Measurements from ENCODE around the gene ASB16.

ASB16 gene

DNA sequence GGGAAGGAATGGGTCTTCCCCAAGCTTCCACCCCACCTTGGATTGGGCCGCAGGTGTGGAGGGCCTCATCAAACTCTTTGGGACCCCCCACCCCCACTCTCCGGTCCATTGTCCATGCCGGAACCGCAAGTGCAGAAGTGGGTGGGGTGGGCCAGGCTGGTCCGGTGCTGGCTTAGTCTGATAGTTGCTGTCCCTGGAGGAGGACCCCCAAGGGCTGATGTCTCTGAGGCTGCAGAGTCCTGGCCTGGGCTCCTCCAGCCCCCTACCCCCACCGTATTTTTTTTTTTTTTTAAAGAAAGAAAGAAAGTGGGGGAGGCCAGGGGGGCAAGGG is 36.3 kb downstream of the ASB16 start:
- no peak overlapping the region for H3K4me3 ChIP-seq (ENCODE audit: low read depth, low read length)

DNA sequence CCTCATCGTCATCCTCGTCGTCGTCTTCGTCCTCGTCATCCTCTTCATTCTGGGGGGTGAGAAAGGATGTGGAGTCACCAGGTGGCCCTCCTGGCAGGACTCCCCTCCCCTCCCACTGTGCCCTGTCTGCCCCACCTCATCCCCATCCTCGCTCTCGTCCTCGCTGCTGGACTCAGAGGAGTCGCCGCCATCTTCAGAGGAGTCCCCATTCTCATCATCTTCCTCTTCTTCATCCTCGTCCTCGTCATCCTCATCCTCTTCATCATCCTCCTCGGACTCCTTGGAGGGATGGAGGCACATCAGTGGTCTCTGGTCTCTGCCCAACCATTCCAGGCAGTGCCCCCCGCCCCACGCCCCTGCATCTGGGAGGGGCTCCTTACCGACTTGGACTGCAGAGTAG is 36.8 kb downstream of the ASB16 start:
- no peak overlapping the region for H3K4me3 ChIP-seq (ENCODE audit: low read depth, low read length)

DNA sequence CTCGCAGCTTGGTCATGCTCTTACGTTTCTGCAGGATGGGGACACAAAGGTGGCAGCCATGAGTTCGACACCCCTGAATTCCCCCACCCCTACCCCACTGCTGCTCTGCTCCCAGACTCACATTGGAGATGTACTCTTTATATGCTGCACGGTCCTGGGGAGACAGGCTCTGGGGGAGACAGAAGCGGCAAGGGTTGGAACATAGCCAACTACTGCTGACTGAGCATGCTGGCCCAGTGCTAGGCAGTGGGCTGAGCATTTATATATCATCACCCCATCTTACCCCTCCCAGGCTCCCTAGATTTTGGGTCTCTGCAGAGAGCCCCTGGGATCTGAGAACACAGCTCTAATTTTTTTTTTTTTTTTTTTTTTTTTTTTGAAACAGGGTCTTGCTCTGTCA is 37.2 kb downstream of the ASB16 start:
- H3K4me3 ChIP-seq (ENCODE audit: low read depth, low read length), result no peak overlapping the region

DNA sequence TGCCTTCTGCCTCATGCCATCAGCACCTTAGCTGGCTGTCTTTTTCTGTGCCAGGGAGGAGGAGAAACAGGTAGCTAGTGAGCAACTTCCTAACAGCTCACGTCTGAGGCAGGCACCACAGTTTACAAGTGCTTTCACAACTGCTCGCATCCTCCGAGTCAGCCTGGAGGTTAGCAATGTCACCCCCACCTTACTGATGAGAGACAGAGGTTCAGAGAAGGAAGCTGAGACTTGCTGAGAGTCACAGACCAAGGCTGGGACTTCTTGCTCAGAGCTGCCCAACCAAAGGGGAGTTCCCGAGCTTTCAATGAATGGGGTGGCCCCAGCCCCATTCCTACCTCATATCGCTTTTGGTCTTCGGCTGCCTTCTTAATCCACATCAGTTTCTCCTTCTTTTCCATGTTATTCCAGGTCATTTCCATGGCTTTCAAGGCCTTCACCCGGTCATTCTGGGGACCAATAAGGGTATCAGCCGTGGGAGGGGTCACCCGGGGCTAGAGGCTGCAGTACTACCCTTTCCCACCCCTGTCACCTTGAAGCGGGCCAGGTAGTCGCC is 39.4 kb downstream of the ASB16 start:
- no peak overlapping the region for H3K4me3 ChIP-seq (ENCODE audit: low read depth, low read length)

DNA sequence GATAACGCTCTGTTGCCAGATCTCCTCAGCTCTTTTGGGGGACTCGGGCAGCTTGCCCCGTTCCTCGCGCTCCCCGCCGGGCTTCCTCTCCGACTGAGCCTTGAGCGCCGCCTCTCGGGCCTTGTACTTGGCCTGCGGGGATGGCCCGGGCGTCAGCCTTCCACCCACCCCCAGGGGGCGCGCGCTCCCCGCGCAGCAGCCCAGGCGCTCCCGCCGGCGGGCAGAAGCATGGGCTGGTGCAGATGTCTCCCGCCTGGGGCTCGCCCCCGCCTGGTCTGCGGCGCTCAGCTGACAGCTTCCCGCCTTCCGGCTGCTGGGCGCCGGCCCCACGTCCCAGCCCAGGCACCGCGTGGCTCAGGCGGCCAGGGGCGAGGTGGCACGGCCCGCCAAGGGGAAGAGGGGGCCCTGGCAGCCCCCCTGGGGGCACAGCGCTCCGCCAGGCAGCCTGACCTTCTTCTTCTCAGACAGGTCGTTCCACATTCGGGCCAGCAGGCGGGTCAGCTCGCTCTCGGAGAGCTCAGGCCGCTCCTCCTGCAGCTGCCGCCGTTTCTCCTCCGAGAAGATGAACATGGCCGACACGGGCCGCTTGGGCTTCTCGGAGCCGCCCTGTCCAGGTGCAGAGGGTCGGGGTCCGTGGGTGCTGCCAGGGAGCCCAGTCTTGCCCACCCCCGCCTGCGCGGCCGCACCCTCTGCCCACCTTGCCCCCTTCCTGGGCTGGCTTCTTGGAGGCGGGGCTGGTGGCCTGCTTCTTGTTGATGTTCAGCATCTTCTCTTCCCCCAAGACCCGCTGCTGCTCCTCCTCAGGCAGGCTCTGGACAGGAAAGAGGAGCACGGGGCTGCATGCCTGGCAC is 40.1 kb downstream of the ASB16 start:
- no peak overlapping the region for H3K4me3 ChIP-seq (ENCODE audit: low read depth, low read length)

DNA sequence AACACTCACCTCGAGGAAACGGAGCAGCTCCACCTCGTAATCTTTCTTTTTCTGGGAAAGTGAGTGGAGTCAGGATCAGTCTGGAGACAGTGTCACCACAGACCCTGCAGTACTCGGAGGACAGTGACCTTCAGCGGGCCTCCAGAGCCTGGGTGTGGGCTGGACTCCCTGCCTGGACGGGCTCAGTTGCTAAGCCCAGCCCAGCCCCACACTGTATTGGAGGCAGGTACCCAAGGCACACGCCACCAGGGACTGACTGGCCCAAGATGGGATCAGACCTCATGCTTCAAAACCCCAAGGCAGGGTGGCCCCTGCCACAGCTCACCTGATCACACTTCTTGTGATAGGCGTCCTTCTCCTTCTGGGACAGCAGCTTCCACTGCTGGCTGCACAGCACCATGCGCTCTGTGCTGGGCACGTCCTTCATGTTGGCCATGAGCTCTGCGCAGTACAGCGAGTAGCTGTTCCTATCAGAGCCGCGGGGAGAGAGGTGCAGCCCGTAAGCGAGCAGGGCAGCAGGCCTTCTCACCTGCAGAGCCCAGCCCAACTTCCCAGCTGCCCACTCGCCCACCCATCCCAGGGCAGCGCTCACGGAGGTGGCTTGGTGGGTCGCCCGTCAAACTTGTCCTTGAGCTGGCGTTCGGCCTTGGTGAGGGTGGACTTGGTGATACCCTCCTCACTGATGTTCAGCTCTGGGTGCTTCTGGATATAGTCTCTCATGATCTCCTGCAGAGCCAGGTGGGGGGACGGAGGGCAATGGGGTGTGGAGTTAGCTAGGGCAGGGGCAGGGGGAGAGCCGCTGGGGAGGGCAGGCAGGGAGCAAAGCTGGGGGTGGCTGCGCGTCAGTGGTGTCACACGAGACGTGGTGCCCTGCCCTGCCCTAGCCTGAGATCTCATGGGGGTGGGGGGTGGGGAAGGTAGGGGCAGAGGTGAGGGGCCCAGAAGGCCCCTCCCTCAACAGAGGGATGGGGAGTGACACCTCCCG is 41.1 kb downstream of the ASB16 start:
- H3K4me3 ChIP-seq (ENCODE audit: low read depth, low read length), result no peak overlapping the region

DNA sequence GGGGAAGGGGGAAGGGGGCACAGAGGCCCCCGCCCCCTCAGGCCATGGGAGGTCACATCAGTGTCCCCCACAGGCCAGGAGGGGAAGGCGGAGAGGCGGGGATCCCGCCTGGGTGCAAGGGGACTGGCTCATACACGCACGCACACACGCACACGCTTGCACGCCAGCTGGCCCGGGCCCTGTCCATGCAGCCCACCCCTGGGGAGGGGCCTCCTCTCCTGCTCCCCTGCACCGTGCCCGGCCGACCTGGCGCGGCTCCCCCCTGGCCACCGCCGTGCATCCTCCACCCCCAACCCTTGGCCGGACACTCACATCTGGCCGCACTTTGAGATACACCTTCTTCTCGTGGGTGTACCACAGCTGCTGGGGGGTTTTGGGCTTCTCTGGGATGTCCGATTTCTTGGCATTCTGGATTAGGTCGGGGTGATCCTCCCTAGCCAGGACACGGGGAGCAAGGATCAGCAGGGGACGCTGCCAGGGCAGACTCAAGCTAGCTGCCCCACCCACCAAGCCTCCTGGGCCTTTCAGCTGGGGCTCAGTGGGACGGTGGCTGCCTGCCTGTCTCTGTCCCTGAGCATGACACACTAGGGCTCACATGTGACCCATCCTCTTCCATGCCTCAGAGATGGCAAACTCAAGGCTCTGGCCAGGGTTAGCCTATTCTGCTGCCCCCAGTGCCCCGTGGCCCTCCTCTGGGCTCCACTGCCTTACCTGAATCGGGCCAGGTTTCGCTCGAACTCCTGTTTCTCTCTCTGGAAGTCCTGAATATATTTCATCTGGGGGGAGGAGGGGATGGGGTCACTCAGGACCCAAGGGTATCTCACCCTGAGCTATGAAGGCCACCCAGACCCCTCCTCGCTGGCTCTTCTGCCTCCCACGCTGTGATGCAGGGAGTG is 42.3 kb downstream of the ASB16 start:
- no peak overlapping the region for H3K4me3 ChIP-seq (ENCODE audit: low read depth, low read length)

DNA sequence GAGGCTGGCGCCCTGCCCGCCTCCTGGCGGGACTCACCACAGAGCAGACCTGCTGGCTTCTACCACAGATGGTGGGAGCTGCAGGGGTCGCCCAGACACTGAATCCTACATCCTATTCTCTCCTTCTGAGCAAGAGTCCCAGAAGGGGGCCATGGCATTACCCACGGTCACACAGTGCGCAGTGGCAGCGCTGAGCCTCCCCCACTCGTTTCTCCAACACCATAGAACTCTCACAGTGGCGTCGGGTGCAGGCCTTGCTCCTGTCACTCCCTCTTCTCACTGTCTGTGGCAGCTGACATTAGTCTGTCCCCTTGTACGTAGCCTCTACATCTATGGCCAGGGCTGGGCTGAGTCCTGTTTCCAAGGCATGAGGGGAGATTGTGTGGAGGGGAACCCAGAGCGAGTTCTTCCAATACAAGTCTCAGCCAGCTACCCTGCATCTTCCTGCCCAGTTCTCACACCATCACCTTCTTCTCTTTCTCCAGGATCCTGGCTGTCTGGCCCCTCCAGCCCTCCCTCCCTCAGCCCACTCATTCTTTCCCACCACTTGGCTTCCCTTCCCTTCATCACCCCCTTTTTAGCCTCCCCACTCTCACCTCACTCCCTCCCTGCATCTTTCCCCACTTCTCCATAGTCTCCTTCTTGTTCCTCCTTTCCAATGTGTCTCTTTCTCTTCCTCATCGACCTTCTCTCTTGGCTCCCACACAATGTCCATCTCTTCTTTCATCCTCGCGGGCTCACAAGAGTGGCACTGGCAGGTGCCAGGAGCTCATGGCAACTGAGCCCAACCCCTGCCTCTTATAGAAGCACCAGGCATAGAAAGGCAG is 43.1 kb downstream of the ASB16 start:
- no peak overlapping the region for H3K4me3 ChIP-seq (ENCODE audit: low read depth, low read length)

DNA sequence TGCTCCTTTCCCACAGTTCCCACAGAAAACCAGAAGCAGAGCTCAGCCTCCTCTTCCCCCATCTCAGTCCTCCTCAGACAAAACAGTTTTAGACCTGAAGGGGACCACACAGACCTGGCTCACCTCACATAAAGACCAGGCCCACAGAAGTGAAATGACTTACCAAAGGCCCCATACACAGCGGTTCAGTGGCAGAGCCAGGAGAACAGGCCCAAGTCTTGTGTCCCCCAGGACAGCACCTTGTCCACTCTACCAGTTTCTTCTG is 43.7 kb downstream of the ASB16 start:
- no peak overlapping the region for H3K4me3 ChIP-seq (ENCODE audit: low read depth, low read length)

DNA sequence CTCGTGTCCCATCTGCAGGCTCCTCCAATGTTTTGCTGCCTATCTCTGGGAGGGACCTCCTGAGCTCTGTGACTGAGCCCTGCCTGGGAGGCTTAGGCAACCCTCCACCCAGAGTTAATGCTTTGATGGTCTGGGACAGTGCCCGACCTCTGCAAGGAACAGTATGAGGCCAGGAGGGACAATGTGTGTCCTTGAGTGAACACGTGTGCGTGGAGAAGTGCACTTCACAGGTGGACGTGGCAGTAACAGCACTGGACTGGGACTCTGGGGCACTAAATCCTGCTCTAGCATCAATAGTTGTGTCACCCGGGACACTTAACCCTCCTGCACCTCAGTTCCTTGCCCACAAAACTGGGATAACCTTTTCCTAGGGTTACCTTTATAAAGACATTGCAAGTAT is 44.4 kb downstream of the ASB16 start:
- H3K4me3 ChIP-seq (ENCODE audit: low read depth, low read length), result no peak overlapping the region

DNA sequence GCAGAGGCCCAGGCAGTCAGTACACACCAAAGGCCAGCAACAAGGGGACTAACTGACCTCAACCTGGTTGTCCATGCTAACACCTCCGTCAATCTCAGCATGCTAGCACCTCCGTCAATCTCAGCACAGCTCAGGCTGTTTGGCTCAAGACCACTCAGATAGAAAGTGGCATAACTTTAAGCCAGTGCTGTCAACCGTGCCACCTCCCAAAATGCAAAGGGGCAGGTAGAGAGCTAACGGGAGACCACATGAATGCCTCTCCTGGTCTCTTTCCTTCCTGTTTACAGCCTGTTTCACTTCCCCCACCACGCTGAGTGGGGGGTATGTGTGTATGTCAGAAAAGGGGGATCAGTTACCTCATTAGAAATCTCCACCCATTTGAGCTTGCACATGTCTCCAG is 45.7 kb downstream of the ASB16 start:
- no peak overlapping the region for H3K4me3 ChIP-seq (ENCODE audit: low read depth, low read length)

DNA sequence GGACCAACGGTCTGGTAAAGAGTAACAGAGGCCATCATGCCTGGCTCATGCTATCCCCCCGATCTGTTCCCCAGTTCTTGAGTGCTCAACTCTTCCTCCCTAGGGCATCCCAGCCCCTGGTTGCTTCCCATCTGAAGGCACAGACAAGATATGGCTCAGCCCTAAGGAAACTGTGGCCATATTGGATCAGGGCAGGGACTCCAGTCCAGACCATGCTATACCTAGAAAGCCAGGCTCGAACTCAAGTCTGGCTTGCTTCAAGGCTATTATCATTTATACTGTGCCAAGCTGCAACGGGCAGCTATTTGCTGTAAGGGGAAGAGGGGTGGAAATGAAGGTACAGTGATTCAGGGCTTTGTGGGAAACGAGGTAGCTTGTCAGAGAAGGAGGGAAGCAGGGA is 46.2 kb downstream of the ASB16 start:
- H3K4me3 ChIP-seq (ENCODE audit: low read depth, low read length), result no peak overlapping the region

DNA sequence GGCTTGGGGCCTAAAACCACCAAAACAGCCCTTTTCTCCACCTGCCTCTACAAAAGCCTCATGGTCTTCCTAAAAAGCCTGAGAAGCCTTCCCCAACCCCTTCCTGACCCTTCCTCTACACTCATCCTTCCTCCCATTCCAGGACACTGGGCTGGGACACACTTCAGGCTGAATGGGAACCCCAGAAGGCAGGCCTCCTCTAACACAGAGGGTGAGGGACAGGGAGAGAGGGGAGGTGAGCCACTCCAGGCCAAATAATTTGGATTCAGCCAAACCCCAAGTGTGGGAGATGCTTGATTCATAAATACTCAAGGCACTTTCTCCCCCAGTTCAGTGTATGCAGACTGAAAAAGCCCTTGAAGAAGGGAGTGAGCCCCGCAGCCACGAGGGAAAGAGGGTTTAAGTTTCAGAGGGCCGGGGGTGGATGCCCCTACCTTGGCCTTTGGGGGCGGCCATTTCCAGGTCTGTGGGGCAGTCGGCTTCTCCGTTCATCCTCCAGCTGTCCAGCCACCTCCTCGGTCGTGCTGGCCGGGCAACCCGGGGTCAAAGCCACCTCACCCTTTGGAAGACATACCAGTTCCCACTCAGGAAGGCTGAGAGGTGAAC is 47.3 kb downstream of the ASB16 start:
- peak overlapping the region; percentile 61 for H3K4me3 ChIP-seq (ENCODE audit: low read depth, low read length)

DNA sequence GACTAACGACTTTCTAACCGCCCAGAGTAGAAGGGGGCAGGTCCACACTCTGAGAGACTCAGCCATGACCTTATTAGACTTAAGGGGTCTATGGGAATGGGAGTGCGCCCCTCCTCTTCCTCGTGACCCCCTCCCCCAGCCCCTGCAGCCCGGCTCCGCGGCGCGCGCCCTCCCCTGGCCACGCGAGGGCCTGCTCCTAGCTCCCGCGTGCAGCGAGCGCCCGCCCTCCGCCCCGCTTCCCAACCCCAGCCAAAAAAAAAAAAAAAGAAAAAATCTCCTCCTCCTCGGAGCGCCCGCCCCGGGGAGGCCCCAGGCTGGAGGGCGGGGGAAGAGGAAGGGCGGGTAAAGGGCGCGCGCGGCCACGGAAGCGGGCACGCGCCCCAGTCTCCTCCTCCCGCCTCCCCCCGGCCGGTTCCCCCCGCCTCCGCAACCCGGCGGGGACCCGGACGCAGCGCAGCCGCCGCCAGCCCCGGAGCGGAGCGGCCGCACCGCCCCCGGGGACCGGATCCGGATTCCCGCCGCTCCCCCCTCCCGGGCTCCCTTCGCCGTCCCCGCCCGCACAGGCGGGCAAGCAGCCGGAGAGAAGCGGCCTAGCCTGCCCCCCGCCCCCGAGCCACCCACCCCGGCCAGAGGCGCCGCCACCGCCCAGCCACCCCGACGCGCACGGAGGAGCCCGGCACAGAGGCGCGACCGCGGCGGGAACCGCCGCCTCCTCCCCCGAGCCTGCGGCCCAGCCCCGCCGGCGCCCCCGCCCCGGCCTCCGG is 48.0 kb downstream of the ASB16 start:
- H3K4me3 ChIP-seq (ENCODE audit: low read depth, low read length), result peak overlapping the region; percentile 75

DNA sequence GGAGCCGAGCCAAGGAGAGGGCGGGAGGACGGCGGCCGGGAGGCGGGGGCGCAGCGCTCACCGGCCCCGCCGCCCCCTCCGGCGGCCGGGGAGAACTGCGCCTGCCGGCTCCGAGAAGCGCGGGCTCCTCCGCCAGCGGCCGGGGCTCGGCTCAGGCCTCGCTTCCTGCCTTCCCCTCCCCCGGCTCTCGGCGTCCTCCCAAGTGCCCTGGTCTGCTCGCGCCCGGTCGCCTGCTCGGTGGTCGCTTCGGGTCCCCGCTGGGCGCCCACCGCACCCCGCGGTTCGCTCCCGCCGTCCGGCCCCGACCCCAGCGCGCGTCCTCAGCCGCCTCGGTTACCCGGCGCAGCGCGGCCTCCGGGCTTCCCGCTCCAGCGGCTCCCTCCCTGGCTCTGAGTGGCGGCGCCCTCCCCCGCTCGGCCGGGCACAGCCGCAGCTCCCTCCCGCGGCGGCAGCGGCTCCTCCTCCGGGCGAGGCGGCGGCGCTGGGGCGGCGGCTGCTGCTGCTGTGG is 48.7 kb downstream of the ASB16 start:
- H3K4me3 ChIP-seq (ENCODE audit: low read depth, low read length), result peak overlapping the region; percentile 75

DNA sequence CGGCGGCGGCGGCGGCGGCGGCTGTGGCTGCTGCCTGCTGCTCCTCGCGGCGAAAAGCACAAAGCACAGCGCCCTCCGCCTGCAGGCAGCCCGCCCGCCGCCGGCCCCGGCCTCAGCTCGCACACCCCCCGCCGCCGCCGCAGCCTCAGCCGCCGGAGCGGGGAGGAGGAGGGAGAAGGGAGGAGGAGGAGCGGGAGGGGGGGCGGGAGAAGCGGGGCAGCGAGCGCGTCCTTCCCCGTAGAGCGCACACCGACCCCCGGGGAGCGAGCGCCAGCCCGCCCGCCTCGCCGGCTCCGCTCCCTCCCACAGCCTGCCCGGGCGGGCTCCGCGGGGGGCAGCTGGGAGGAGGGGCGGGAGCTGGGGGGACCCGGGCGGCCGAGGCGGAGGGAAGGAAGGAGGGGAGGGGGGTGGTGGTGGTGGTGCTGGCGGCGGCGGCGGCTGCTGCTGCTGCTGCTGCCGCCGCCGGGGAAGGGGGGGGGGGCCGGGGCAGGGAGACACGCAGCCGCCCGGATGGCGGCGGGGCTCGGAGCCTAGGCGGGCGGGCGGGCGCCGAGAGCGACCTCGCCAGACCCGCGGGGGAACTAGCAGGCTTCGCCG is 49.2 kb downstream of the ASB16 start, which contains the start of gene UBTF:
Gene UBTF (minus strand): TSS at position 60 of the 597 bp plus-strand sequence. CDS start 1,446 bp downstream, outside the sequence.
- peak within 1 kb of the TSS; percentile 80 for H3K4me3 ChIP-seq (ENCODE audit: low read depth, low read length)

DNA sequence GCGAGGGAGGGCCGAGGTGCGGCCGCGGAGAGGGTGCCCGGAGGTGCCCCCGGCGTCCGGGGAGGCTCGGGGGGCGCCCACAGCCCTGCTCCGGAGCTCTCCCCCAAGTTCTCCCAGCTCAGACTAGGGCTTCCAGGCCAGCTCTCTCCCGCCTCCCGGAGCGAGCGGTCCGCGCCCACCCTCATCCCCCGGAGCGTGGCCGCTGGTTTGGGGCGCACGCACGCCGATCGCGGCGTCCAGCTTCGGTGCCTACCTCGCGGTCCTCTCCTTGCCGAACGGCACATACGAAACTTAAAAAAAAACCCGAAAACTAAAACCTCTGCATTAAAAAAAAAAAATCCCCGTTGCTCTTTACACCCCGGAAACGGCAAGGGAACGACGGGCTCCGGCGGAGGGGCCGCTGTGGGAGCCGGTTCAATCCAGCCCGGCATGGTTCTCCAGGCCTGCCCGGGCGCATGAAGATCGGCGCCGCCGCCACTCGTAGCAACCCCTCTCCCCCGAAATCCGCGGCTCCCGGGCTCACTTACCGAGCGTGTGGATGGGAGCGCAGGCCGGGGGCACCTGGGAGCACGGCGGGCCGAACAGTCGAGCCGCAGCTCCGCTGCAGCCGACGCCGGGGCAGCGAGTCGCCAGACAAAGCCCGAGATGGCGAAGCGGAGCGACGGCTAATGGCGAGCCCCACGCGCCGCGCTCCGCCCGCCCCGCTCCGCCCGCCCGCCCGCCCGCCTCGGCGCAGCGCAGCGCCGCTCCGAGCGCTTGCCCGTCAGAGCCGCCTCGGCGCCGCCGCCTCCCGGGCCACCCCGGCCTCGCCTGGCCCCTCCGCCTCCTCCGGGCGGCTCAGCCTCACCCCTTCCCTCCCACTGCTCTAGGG is 49.9 kb downstream of the ASB16 start:
- H3K4me3 ChIP-seq (ENCODE audit: low read depth, low read length), result peak overlapping the region; percentile 80
